ENCODE data around the gene RAD9A.
"Not testable (repeated sequence)": the region's sequence is repeated elsewhere in the genome, so short reads cannot be mapped to it uniquely, and the experiment has no call there.

RAD9A gene

DNA sequence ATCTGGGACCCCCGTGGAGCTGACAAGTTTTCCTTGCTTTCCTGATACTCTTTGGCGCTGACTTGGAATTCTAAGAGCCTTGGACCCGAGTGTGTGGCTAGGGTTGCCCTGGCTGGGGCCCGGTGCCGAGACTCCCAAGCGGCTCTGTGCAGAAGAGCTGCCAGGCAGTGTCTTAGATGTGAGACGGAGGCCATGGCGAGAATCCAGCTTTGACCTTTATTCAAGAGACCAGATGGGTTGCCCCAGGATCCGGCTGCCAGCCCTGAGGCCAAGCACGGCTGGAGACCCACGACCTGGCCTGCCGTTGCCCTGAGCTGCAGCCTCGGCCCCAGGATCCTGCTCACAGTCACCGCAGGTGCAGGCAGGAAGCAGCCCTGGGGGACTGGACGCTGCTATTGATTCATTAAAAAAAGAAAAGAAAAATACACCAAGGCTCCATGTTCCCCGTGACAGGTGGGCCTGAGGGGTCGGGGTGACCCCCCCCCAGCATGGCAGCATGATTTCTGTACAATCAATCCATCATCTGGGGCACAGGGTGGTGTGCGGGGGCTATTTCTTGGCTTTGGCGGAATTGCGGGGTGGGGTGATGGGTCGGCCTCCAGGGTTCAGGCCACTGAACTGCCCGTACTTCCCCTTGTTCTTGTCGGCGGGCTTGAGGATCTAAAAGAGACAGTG is 6.3 kb downstream of the RAD9A start:
- no peak for DNase-seq

DNA sequence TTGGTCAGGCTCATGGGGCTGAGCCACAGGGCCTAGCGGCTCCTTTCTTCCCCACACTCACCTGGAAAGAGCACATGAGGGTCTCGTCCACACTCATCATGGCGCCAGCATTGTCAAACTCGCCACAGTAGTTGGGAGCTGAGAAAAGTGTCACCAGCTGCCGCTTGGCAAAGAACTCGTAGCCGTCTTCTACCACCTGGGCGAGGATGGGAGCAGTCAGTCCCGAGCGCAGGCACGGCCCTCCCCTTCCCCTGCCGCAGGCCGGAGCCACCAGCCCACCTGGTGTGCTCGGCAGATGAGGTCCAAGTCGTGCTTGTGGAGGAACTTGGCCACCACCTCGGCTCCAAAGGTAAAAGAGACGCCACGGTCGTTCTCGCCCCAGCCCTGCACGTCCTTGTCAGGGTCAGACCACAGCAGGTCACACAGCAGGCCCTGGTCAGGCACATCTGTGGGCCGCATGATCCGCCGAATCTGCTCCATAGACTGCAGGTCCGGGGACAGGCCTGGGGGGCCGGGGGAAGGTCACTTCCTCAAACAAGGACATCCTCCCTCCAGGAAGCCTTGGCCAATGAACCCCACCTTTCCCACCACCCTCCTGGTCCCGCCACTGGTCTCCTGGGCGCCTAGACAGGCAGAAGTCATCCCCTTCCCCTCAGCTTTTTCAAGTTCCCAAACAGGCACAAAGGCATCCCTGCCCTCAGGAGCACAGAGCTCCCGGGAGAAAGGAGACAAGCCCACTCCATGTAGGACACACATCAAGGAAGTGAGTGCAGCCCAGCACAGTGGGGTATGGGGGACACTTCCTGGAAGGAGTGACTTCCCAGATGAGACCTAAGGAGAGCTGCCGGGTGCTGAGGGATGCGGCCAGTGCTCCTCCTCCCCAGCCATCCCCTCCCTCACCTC is 7.1 kb downstream of the RAD9A start:
- no peak for DNase-seq

DNA sequence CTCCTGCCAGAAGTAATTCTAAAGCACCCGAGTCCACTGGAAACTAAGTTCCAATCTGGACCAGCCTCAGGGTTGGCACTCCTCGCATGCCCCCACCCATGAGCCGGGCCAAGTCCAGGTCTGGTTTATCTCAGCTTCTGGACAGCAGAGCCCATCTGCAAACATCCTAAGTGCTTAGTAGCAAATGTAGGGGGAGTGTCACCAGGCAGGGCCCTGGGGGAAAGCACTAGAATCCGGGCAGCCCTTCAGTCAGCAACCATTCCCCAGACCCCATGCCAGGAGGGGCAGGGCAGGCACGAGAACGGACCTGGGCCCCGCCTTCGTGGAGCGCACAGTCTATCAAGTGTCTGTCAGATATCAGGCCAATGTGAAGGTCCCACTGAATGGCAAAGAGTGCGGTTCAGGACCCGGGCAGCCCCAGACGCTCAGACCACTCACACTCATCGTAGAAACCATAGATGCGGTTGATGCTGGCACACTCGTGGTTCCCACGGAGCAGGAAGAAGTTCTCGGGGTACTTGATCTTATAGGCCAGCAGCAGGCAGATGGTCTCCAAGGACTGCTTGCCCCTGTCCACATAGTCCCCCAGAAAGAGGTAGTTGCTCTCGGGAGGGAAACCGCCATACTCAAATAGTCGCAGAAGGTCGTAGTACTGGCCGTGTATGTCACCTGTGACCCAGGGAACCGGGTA is 8.6 kb downstream of the RAD9A start:
- DNase-seq: no peak

DNA sequence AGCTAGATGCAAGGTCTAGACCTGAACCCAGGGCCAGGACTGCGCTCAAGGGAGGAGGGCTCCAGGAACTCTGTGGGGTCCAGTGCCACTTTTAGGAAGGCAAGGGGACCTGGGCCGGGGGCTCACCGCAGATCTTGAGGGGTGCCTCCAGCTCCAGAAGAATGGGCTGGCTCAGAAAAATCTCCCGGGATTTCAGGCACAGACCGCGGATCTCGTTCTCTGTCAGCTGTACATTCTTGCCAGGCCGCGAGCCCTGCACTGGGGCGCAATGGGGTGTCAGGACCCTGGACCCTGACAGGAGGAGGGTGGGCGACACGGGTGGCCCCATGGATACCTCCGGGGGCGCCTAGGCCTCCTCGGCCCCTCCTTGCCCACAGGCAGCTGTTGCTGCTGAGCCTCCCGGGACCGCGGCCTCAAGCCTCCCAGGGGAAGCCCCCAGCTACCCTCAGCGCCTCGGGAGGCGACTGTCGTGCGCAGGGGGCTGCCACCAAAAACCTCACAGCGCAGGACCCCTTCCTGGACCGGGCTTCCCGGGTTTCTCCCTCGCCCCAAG is 9.2 kb downstream of the RAD9A start:
- no peak for DNase-seq

DNA sequence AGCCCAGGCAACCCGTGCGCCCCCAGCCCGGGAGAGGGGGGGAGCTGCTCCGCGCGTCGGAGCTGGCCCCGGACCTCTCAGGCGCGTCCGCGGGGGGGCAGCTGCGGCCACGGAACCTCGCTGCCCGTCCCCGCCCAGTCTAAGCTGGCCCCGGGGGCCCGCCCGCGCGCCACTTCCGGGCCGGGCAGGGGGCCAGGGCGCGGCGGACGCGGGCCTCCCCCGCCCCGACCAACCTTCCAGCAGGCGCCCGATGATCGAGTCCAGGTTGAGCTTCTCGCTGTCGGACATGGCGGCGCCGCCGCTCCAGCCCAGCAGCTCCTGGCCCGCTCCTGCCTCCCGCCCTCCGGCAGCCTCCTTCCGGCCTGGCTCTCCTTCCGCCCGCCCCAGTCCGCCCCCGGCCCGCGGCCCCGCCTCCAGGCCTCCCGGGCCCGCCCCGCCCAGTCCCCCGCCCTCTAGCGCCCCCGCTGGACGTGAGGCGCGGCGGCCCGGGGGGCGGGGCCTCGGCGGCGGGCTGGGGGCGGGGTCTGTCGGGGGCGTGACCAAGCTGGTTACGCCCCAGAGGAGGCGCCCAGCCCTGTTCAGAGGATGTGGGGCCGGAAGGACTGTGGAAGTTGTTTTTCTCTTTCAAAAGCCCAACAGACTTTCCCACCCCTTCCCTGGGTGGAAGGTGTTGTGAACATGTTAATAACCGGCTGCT is 9.9 kb downstream of the RAD9A start, which contains the start of gene PPP1CA:
TSS of gene PPP1CA (minus strand) at position 364 of the 697 bp plus-strand sequence. CDS start at position 288, 76 bp downstream.
- DNase-seq: peak; percentile 66

DNA sequence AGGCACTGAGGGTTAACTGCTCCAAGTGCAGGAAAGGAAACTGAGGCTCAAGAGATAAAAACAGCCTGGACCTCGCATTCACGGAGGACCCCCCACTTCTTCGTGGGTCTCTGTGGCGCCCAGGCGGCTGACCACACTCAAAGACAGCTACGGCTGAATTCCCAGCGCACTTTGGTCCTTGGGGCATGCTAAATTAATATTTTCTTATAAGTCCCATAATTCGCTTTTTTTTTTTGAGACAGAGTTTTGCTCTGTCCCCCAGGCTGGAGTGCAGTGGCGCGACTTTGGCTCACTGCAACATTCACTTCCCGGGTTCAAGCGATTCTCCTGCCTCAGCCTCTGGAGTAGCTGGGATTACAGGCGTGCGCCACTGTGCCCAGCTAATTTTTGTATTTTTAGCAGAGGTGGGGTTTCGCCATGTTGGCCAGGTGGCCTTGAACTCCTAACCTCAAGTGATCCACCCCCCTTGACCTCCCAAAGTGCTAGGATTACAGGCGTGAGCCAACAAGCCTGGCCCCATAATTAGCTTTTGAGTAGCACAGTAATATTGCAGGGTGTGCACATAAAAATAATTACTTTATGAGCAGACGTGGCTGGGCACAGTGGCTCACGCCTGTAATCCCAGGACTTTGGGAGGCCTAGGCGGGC is 10.5 kb downstream of the RAD9A start:
- DNase-seq: not testable (repeated sequence)

DNA sequence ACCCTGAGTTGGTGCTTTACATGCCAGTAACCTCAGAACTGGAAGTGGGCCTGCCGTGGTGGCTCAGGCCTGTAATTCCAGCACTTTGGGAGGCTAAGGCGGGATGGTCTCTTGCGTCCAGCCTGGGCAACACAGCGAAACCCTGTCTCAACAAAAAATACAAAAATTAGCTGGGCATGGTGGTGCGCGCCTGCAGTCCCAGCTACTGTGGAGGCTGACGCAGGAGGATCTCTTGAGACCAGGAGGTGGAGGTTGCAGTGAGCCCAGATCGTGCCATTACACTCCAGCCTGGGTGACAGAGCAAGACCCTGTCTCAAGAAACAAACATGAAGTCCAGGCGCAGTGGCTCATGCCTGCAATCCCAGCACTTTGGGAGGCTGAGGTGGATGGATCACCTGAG is 11.3 kb downstream of the RAD9A start:
- not testable (repeated sequence) for DNase-seq

DNA sequence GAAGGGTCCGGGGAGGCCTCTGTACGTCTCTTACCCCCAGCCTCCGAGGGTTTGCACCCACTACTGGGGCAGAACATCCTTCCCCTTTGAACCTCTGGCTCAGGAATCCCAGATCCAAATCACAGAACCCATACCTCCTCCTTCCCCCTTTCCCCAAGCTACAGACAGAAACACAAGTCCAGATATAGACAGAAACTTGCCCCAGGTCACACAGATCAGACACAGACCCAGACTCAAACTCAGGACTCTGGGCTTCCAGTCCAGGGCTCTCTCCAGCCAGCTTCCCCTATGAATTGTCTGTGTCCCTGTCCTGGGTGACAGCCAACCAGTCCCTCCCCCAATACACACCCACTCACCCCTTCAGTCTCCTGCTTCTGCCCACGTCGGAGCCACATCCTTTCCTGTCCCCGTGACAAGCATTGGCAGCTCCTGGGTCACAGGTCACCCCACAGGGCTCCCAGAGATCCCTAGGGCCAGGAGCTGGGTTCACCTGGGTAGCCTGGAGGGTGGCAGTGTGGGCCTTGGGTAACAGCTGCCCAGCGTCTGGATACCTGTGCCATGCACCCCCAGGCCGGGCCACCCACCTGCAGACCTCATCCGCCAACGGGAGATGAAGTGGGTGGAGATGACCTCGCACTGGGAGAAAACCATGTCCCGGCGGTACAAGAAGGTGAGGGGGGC is 12.9 kb downstream of the RAD9A start:
- no peak for DNase-seq

DNA sequence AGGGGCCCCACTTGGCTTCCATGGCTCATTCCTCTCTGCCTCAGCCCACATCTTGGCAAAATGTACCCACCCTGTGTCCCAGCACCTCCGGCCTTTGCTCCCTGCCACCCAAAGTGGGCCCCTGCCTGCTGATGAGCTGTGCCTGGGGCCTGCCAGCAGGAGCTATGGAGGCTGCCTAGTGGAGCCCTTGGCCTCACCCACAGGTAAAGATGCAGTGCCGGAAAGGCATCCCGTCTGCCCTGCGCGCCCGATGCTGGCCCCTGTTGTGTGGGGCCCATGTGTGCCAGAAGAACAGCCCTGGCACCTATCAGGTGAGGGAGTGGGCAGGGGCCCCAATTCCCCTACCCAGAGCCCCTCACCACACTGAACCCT is 13.4 kb downstream of the RAD9A start:
- DNase-seq: no peak

DNA sequence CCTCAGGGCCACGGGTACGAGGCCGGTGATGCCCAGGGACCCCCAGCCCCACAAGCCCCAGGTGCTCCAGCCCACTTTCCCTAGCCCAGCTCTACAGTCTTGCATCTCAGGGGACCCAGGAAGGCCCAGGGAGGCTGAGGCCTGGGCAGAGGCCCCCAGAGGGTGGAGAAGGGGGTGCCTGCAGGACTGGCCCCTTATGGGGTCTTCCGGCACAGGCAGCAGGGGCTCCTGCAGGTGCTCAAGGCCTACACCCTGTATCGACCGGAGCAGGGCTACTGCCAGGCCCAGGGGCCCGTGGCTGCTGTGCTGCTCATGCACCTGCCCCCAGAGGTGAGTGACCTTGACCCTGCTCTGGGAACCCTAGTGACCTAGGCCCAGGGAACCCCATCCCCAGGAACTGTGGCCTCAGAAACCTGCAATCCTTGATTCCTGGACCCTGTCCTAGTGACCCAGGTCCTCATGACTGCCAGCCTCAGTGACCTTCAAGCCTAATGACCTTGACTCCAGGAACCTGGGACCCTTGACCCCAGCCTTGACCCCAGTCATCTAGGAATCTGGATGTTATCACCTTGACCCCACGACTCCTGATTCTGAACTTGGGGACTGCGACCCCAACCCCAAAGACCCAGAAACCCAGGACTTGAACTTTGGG is 14.0 kb downstream of the RAD9A start:
- no peak for DNase-seq

DNA sequence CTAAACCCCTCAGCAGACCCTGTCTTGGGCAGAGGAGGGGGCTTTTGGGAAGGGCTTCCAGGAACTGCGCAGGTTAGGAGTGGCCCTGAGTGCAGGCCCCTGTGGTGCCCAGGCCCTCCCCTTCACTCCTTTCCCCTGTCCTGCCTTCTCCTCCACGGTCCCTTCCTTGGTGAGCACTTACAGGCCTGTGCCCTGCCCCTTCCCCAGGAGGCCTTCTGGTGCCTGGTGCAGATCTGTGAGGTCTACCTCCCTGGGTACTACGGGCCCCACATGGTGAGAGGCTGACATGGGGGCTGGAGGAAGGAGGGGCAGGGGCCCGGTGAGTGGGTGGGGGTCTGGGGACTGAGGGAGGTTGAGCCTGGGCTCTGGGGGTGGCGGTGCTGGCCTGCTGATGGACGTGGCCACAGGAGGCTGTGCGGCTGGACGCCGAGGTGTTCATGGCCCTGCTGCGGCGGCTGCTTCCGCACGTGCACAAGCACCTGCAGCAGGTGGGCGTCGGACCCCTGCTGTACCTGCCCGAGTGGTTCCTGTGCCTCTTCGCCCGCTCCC is 14.7 kb downstream of the RAD9A start:
- DNase-seq: no peak

DNA sequence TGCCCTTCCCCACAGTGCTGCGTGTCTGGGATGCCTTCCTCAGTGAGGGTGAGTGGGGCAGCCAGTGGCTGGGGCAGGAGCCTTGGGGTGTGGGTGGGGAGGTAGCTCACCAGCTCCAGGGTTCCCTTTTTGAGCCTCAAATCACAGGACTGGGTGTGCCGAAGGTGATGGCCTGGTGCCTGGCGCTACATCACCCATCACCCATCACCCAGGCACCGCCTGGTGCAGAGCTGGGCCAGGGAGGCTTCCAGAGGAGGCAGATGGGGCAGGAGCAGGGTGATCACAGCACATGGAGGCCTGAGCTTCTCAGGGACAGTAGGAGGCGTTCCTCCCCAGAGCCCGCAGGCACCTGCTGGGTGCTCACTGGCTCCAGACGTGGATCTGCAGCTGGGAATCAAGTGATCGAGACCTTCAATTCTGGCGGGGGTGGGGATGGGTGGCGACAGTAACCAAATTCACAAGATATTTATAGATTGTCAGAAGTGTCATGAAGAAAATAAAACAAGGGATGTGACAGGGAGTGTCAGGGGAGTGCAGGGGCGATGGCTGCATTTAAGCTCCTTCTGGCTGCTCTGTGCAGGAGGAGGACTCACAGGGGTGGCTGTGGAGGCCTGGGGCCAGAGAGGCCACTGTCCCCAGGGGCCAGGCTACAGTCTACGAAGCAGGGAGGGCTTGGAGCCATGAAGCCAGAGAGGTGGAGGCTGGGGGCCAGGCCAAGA is 15.3 kb downstream of the RAD9A start:
- no peak for DNase-seq

DNA sequence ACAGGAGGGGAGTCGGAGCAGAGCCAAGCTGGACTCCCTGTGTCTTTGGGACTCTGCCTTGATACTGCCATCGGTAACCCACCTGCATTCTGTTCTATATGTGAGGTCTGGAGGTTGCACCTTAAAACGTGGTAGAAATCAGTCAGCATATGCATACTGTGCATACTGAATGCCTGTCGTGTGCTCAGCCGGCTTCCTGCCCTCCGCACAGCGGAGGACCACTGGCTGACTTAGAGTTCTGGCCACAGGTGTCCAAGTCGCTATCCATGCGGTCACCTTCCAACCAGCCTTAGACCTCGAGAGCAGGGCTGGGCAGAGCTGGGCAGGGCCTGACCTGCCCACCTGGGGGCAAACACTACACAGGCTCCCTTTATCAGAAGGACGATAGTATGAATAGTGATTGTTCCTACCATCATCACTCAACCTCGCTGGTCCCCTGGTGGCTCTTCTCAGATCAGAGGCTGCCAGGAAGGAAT is 15.9 kb downstream of the RAD9A start:
- no peak for DNase-seq

DNA sequence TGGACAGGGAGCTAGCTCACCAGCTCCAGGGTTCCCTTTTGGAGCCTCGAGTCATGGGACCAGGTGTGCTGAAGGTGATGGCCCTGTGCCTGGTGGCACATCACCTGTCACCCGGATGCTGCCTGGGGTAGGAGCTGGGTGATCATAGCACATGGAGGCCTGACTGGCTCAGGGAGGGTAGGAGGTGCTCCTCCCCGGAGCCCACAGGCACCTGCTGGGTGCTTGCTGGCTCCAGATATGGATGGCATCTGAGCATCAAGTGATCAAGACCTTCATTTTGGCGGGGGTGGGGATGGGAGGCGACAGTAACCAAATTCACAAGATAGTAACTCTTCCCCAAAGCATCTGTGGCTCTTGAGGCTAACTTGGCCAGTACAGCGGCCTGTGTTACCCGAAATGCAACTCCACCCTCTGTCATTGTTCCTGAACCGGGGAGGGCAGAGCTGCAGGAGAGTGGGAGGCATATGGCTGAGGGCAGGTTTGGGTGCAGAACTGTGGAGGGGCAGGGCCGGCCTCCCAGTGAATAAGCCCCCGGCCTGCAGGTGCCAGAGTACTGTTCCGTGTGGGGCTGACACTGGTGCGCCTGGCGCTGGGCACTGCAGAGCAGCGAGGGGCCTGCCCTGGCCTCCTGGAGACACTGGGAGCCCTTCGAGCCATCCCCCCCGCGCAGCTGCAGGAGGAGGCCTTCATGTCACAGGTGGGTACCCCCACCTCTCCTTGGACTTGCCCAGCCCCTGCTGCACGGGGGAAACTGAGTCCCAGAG is 16.8 kb downstream of the RAD9A start:
- DNase-seq: no peak

DNA sequence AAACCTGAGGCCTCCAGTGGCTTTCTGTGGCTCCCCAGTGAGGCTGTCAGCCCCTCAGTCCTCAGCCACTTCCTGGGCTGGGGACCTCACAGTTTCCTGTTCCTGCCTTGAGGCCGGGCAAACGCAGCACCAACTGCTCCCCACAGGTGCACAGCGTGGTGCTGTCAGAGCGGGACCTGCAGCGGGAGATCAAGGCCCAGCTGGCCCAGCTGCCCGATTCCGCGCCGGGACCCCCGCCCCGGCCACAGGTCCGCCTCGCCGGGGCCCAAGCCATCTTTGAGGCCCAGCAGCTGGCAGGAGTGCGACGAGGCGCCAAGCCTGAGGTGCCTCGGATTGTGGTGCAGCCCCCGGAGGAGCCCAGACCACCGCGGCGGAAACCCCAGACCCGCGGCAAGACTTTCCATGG is 17.5 kb downstream of the RAD9A start:
- DNase-seq: no peak

DNA sequence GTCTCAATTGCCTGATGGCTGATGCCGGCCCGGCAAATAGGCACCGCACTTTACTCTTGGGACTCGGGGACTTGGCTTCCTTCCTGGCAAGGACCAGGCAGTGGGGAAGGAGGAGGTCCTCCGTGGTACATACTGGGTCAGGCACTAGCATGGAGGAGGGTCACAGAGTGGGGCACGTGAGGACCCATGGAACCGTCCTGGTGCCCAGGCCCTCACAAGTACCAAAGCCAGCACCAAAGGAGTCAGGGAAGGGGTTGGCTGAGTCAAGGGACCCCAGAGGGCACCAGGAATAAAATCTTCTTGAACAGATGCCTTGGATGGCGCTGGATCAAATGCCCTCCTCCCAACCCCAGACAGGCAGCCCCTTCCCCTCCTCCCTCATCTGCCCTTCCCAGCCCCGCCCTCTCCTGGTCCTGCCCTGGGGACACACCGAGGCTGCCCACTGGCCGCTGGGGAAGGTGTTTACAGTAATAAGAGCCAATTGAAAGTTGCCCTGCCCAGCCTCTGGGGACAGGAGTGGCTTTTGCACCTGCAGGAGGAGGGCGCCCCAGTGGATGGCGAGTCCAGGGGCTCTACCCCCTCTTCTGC is 18.1 kb downstream of the RAD9A start:
- DNase-seq: no peak

DNA sequence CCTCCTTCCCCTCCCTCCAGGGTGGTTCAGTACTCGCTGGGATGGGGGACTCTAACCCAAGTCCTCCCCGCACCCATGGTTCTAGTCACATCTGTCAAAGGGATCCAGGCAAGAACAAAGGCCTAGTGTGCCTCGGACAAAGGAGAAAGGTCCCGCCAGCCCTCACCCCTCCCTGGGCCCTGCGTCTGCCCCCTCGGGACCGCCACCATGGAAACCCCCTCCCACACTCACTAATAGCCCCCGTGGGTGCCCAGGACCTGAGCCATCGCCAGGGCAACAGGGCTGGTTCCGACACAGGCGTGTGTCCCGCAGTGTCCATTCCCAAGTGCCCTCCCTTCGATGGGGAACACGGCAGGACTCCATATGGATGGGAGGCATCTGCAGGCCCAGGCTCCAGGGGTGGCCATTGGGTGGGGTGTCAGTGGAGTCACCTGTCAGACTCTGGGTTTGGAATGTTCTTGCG is 18.6 kb downstream of the RAD9A start:
- DNase-seq: no peak

DNA sequence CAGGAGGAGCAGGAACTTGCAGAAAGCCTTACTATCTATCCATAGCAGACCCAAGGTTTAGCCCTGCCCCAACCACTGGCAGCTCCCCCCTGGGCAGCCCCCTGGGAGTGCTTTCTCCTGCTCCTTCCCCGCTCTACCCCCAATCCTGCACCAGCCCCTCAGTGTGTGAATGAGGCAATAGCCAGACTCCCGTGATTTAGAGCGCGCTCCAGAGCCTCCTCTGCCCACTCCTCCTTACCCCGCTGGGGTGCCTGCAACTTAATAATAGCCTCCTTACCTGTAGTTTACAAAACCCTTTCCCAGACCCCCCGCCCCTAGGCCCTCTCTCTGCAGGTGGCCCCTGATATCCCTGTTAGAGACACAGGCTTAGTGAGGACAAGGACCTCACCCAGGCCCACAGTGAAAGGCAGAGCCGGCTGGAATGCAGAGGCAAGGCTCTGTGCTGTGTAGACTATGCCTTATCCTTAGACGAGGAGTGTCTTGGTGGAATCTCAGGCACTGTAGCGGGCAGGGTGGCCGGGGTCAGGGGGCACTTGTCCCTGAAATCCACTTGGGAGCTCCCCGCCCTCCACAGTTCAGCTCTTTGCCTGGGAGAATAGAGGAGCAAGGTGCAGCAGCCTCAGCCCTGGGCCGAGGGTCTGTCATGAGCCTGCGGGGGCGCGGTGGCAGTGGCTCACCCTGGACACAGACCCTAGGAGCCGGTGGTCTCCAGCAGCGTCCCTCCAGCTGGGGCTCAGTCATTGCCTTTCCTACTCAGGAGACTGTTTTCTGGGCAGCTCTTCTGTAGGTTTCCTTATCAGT is 19.4 kb downstream of the RAD9A start:
- DNase-seq: no peak
